ENCODE results near the gene SPX. TPM values are rescaled to one million over a fixed set of nuclear protein-coding genes. Genes with fewer than 3 reads are reported as not detected.

The SPX gene
- total RNA-seq, 4 donors from 2014 or later, result 0.15 to 1.2 (median 0.67) TPM

DNA sequence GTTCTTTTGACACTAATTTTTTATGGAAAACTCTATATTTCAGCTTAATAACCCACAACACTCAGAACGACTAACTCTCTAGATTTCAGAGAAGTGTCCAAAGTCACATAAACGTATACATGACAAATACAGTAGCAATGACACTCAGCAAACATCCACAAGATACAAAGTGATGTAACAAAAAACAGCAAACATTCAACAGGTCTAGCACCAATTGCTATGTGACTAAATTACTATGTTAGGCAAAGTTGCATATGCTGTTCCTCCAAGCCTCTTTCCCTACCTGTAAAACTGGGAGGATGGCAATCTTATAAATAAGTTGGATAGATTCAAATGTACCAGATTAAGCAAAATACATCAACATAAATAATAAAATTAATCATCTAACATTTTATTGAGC is 26.3 kb upstream of the SPX start:
- no peak for ATAC-seq
- Histone ChIP-seq H3K4me1 (peaks cover 14 to 52% (median 17%) of the 10 kb centered on the region in 3 donors), H3K36me3 (peaks cover 4 to 39% of the 10 kb centered on the region in 2 donors), H3K4me3 (no peak overlapping the region), H3K9me3 (no peaks in the 10 kb centered on the region), H3K27ac (no peak overlapping the region), H3K27me3 (no peaks in the 10 kb centered on the region)
- WGBS, 2 donors (ENCODE audit: low coverage in 1 of 2), result 63 to 78% methylated on average over 2 of the region's 2 CpGs
- no peak for TF ChIP-seq EP300 (IDR thresholded peaks at IDR 0.05)
- TF ChIP-seq POLR2AphosphoS5 (IDR thresholded peaks at IDR 0.05), result no peak
- no peak for TF ChIP-seq POLR2A (IDR thresholded peaks at IDR 0.05)
- TF ChIP-seq, protein P1, sequence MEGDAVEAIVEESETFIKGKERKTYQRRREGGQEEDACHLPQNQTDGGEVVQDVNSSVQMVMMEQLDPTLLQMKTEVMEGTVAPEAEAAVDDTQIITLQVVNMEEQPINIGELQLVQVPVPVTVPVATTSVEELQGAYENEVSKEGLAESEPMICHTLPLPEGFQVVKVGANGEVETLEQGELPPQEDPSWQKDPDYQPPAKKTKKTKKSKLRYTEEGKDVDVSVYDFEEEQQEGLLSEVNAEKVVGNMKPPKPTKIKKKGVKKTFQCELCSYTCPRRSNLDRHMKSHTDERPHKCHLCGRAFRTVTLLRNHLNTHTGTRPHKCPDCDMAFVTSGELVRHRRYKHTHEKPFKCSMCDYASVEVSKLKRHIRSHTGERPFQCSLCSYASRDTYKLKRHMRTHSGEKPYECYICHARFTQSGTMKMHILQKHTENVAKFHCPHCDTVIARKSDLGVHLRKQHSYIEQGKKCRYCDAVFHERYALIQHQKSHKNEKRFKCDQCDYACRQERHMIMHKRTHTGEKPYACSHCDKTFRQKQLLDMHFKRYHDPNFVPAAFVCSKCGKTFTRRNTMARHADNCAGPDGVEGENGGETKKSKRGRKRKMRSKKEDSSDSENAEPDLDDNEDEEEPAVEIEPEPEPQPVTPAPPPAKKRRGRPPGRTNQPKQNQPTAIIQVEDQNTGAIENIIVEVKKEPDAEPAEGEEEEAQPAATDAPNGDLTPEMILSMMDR (IDR thresholded peaks at IDR 0.05), result no peak

DNA sequence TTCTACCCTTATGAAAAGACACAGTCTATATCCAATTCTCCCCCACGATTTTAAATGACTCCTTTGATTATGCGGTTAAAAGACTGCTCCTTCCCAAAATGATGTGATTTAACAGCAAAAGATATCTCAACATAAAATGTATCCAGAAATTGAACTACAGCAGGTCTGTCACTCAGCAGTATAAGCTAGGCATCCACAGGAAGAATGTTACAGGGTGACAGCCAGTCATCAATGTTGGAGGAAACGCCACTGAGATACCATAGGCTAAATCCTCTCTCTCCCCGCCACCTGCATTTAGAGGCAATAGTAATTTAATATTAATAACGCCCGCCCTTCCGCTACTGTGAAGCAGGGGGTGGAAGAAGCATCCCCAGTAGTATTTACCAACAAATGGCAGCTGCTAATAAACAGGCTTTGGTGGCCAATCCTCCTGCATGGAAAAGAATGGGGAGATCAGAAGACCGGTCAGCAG is 25.3 kb upstream of the SPX start:
- Histone ChIP-seq H3K27ac (peak overlapping the region; percentile 87 to 97 (median 88)), H3K4me3 (peak overlapping the region; percentile 76 to 86), H3K9me3 (no peaks in the 10 kb centered on the region), H3K27me3 (no peaks in the 10 kb centered on the region), H3K36me3 (peaks cover 1 to 29% of the 10 kb centered on the region in 2 donors), H3K4me1 (peaks cover 14 to 62% (median 17%) of the 10 kb centered on the region in 3 donors)
- TF ChIP-seq, protein P1 (IDR thresholded peaks at IDR 0.05), result no peak
- TF ChIP-seq POLR2AphosphoS5 (IDR thresholded peaks at IDR 0.05) (no peak), EP300 (IDR thresholded peaks at IDR 0.05) (no peak), POLR2A (IDR thresholded peaks at IDR 0.05) (no peak)
- 8 to 9% methylated on average over 4 to 7 of the region's 8 CpGs for WGBS, 2 donors (ENCODE audit: low coverage in 1 of 2)
- ATAC-seq, result no peak

GRCh38 chr12:21501258-21502163 is 24.6 kb upstream of the SPX start, which contains the start of the genes GOLT1B and RECQL:
Gene GOLT1B, plus strand, starts transcription at chr12:21501789. Its CDS starts 135 bp downstream, at chr12:21501924.
Gene RECQL, minus strand, starts transcription at chr12:21501635. Its CDS starts 2,065 bp downstream, at chr12:21499570.
- no peaks in the 10 kb centered on the region for H3K27me3 ChIP-seq
- H3K4me1 ChIP-seq, result peaks cover 14 to 63% (median 17%) of the 10 kb centered on the region in 3 donors
- WGBS, 2 donors (ENCODE audit: low coverage in 1 of 2), result 0% methylated on average over 12 of the region's 61 CpGs; no CpG with 5 or more reads in 1 of the 2 donors
- H3K27ac ChIP-seq, result peak within 1 kb of the TSS; percentile 87 to 97 (median 88)
- no peak for TF ChIP-seq EP300 (IDR thresholded peaks at IDR 0.05)
- TF ChIP-seq POLR2A (IDR thresholded peaks at IDR 0.05), result peak; percentile 68 to 70
- peak; percentile 75 for TF ChIP-seq POLR2AphosphoS5 (IDR thresholded peaks at IDR 0.05)
- TF ChIP-seq, protein P1 (IDR thresholded peaks at IDR 0.05), result no peak
- peak within 1 kb of the TSS; percentile 76 to 86 for H3K4me3 ChIP-seq
- peak; percentile 100 for ATAC-seq
- H3K36me3 ChIP-seq, result peaks cover 0 to 22% of the 10 kb centered on the region in 2 donors
- no peaks in the 10 kb centered on the region for H3K9me3 ChIP-seq

GRCh38 chr12:21502164-21502496 is 24.0 kb upstream of the SPX start:
- Histone ChIP-seq H3K27ac (peak overlapping the region; percentile 62 to 89 (median 87)), H3K4me1 (peaks cover 14 to 63% (median 17%) of the 10 kb centered on the region in 3 donors)
- TF ChIP-seq POLR2AphosphoS5 (IDR thresholded peaks at IDR 0.05), result no peak
- TF ChIP-seq, protein P1 (IDR thresholded peaks at IDR 0.05), result no peak

More at GRCh38 chr12:21502164-21502496, 24.0 kb upstream of the SPX start:
- Histone ChIP-seq H3K36me3 (peaks cover 0 to 16% of the 10 kb centered on the region in 2 donors), H3K9me3 (no peaks in the 10 kb centered on the region), H3K27me3 (no peaks in the 10 kb centered on the region), H3K4me3 (peak overlapping the region; percentile 76 to 86)
- no peak for ATAC-seq
- WGBS, 2 donors (ENCODE audit: low coverage in 1 of 2), result 0 to 2% methylated on average over 2 to 8 of the region's 14 CpGs

All from gastroesophageal sphincter (tissue), 4 donors.